Sigmoid colon (tissue), 7 donors: ENCODE data around the gene HNRNPUL1. TPM values are rescaled to one million over a fixed set of nuclear protein-coding genes. Genes with fewer than 3 reads are reported as not detected.
"Not testable (repeated sequence)": the region's sequence is repeated elsewhere in the genome, so short reads cannot be mapped to it uniquely, and the experiment has no call there.

Experiments used
- DNase-seq: peaks from one replicate; pipeline ENCODE4 v3.0.0-alpha.2; 2019
- H3K27ac ChIP-seq, 4 donors: fragments of 200-600 bp; sonication (generic); one replicate each; pipeline ENCODE4 v1.5.1; 2016 to 2019; ENCODE audit warnings: mild to moderate bottlenecking in 1 of 4
- H3K27me3 ChIP-seq, 3 donors: fragments of 200-600 bp; sonication (generic); one replicate each; pipeline ENCODE4 v1.5.1; 2019; ENCODE audit warnings: mild to moderate bottlenecking in 1 of 3
- H3K36me3 ChIP-seq, 4 donors: fragments of 200-600 bp; sonication (generic); one replicate each; pipeline ENCODE4 v1.5.1; 2016 to 2019
- H3K4me1 ChIP-seq, 4 donors: fragments of 200-600 bp; sonication (generic); one replicate each; pipeline ENCODE4 v1.5.1; 2017 to 2019
- H3K4me3 ChIP-seq, 4 donors: fragments of 200-600 bp; sonication (generic); one replicate each; pipeline ENCODE4 v1.5.1; 2017 to 2019; ENCODE audit warnings: mild to moderate bottlenecking in 2 of 4, moderate library complexity in 1 of 4
- H3K9me3 ChIP-seq, 4 donors: fragments of 200-600 bp in 3 of 4; sonication (generic) in 3 of 4; one replicate each; pipeline versions ENCODE4 v1.5.1 to v1.6.1; 2013 to 2019
- CTCF ChIP-seq, 4 experiments: fragments of 450-650 bp in 3 of 4; fragments of 200-600 bp in 1 of 4; IDR thresholded peaks; one replicate each; pipeline ENCODE4 v1.5.1; 2016 to 2019; ENCODE audit warnings: antibody characterized with exemption in 4 of 4, mild to moderate bottlenecking in 3 of 4, moderate library complexity in 2 of 4
- EP300 ChIP-seq, 4 donors: sonication (generic); formaldehyde crosslinking; IDR thresholded peaks; one replicate each; pipeline ENCODE4 v1.6.1; 2017; ENCODE audit warnings: antibody characterized with exemption in 4 of 4
- POLR2A ChIP-seq, 2 donors: fragments of 450-650 bp; IDR thresholded peaks; one replicate each; pipeline ENCODE4 v1.6.1; 2016; ENCODE audit warnings: antibody characterized with exemption in 2 of 2, mild to moderate bottlenecking in 2 of 2, moderate library complexity in 2 of 2
- POLR2AphosphoS5 ChIP-seq, 4 donors: sonication (generic); formaldehyde crosslinking; IDR thresholded peaks; one replicate each; pipeline ENCODE4 v1.6.1; 2017; ENCODE audit warnings: antibody characterized with exemption in 4 of 4
- WGBS, 2 donors: extraction: QIAGEN DNeasy Blood & Tissue Kit; methylation state at CpG; one replicate each; pipeline ENCODE4 v1.1.7; 2013; 5-methylcytosine and 5-hydroxymethylcytosine counted together
- intact Hi-C: fragments of 100-400 bp; cut with DNase I; formaldehyde crosslinking; loops from one replicate; pipeline ENCODE4 v1.15.1; 2023
- polyA plus RNA-seq, 3 donors: library from polyadenylated mRNA; stranded (reverse); fragments of 200-250 nt; gene quantifications; one replicate each; pipeline ENCODE4 v1.2.3, GENCODE V29; 2013
- total RNA-seq, 4 donors: library from RNA; depleted of rRNA; stranded (reverse); fragments of >200 nt; gene quantifications; one replicate each; pipeline ENCODE4 v1.1.0, GENCODE V29; 2016
- donor health status: healthy with polysubstance abuse.
- donor health status: Bipolar disorder and iron deficiency.
- donor health status: healthy.

HNRNPUL1 gene
- total and polyA plus RNA-seq, 7 donors: 61.9 to 153 (median 129) TPM

GRCh38 chr19:41288673-41289530 is 24.7 kb downstream of the HNRNPUL1 start:
- DNase-seq: no peak
- H3K4me3 ChIP-seq: no peak overlapping the region
- TF ChIP-seq POLR2A (IDR thresholded peaks at IDR 0.05) (no peak), EP300 (IDR thresholded peaks at IDR 0.05) (no peak), POLR2AphosphoS5 (IDR thresholded peaks at IDR 0.05) (no peak), CTCF (IDR thresholded peaks at IDR 0.05) (no peak)
- H3K27ac ChIP-seq: no peak overlapping the region
- 90 to 92% methylated on average over 3 of the region's 3 CpGs for WGBS, 2 donors
- H3K4me1 ChIP-seq: no peaks in the 10 kb centered on the region
- intact Hi-C loops: no loop called here
- no peaks in the 10 kb centered on the region for H3K27me3 ChIP-seq
- H3K36me3 ChIP-seq: peaks cover 18 to 100% (median 63%) of the 10 kb centered on the region in 4 donors
- no peaks in the 10 kb centered on the region for H3K9me3 ChIP-seq

- H3K36me3 ChIP-seq: peaks cover 27 to 100% (median 65%) of the 10 kb centered on the region in 4 donors
- H3K27ac ChIP-seq, H3K27me3 ChIP-seq, H3K4me1 ChIP-seq, H3K4me3 ChIP-seq, intact Hi-C loops, H3K9me3 ChIP-seq: not testable (repeated sequence)
- DNase-seq: peak; percentile 51
- 95% methylated on average over 8 of the region's 8 CpGs for WGBS, 2 donors
Measured at GRCh38 chr19:41289814-41290213, 25.6 kb downstream of the HNRNPUL1 start.

- Histone ChIP-seq H3K27me3 (no peaks in the 10 kb centered on the region), H3K36me3 (peaks cover 37 to 83% (median 60%) of the 10 kb centered on the region in 4 donors), H3K4me1 (peaks cover 0 to 30% (median 27%) of the 10 kb centered on the region in 4 donors), H3K27ac (no peak overlapping the region), H3K4me3 (no peak overlapping the region), H3K9me3 (no peaks in the 10 kb centered on the region)
- TF ChIP-seq CTCF (IDR thresholded peaks at IDR 0.05): no peak
- TF ChIP-seq POLR2A (IDR thresholded peaks at IDR 0.05): no peak
- TF ChIP-seq POLR2AphosphoS5 (IDR thresholded peaks at IDR 0.05): no peak
- TF ChIP-seq EP300 (IDR thresholded peaks at IDR 0.05): no peak
- intact Hi-C loops: no loop called here
- 94 to 97% methylated on average over 10 of the region's 10 CpGs for WGBS, 2 donors
- peak; percentile 22 for DNase-seq
Measured at GRCh38 chr19:41294393-41294792, 30.2 kb downstream of the HNRNPUL1 start.

GRCh38 chr19:41295499-41295898 is 31.3 kb downstream of the HNRNPUL1 start:
- H3K27ac ChIP-seq: peak overlapping the region in 1 of 4 donors; percentile 12
- no peaks in the 10 kb centered on the region for H3K9me3 ChIP-seq
- WGBS, 2 donors: 62 to 81% methylated on average over 6 of the region's 6 CpGs
- H3K4me1 ChIP-seq: peaks cover 0 to 41% (median 38%) of the 10 kb centered on the region in 4 donors
- peak; percentile 48 for DNase-seq
- TF ChIP-seq EP300 (IDR thresholded peaks at IDR 0.05): no peak
- no peak for TF ChIP-seq POLR2A (IDR thresholded peaks at IDR 0.05)
- no peak for TF ChIP-seq CTCF (IDR thresholded peaks at IDR 0.05)
- no peak for TF ChIP-seq POLR2AphosphoS5 (IDR thresholded peaks at IDR 0.05)
- intact Hi-C loops: no loop called here
- no peak overlapping the region for H3K4me3 ChIP-seq
- H3K36me3 ChIP-seq: peaks cover 37 to 78% (median 53%) of the 10 kb centered on the region in 4 donors
- no peaks in the 10 kb centered on the region for H3K27me3 ChIP-seq

- Histone ChIP-seq H3K4me1 (peaks cover 0 to 44% (median 40%) of the 10 kb centered on the region in 4 donors), H3K36me3 (peaks cover 37 to 78% (median 61%) of the 10 kb centered on the region in 4 donors), H3K27ac (peak overlapping the region; percentile 66 to 79 (median 78)), H3K27me3 (no peaks in the 10 kb centered on the region), H3K4me3 (no peak overlapping the region), H3K9me3 (no peaks in the 10 kb centered on the region)
- 76 to 80% methylated on average over 2 of the region's 2 CpGs for WGBS, 2 donors
- TF ChIP-seq POLR2AphosphoS5 (IDR thresholded peaks at IDR 0.05) (no peak), EP300 (IDR thresholded peaks at IDR 0.05) (no peak), CTCF (IDR thresholded peaks at IDR 0.05) (no peak), POLR2A (IDR thresholded peaks at IDR 0.05) (no peak)
- intact Hi-C loops: no loop called here
- no peak for DNase-seq
Measured at GRCh38 chr19:41296433-41296871, 32.3 kb downstream of the HNRNPUL1 start.
